Measurements from ENCODE around the gene SSBP2.
A peak's percentile ranks its signal among the peaks of the same experiment; 100 is the strongest.

The SSBP2 gene

DNA sequence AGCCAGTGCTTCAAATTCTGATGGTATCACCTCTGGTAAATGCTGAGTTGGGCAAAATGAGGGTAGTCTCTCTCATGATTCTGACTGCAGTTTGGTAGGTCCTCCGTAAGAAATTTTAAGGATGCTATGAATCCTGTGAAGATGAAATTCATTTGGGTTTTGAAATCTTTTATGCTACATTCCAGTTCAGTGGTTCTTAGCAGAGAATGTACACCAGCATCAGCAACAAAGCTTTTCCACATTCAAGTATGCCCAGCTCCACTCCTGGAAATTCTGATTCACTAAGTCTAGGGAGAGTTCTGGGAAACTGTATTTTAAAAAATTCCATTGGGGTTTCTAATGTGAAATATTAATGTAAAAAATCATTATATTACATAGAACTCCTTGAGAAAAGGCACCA, 323.3 kb downstream of the SSBP2 start:
- Histone ChIP-seq H3K27ac (ENCODE audit: poor library complexity, severe bottlenecking) (no peak overlapping the region), H3K36me3 (ENCODE audit: low read depth) (no peaks in the 10 kb centered on the region), H3K4me1 (ENCODE audit: insufficient read depth, poor library complexity, severe bottlenecking) (peaks cover 9% of the 10 kb centered on the region), H3K27me3 (ENCODE audit: insufficient read depth, poor library complexity, severe bottlenecking) (no peaks in the 10 kb centered on the region), H3K4me3 (ENCODE audit: severe bottlenecking) (no peak overlapping the region), H3K9me3 (ENCODE audit: severe bottlenecking) (no peaks in the 10 kb centered on the region)
- DNase-seq (ENCODE audit: low spot score) (no peak), ATAC-seq (ENCODE audit: low read depth) (no peak)
- TF ChIP-seq, protein P1, sequence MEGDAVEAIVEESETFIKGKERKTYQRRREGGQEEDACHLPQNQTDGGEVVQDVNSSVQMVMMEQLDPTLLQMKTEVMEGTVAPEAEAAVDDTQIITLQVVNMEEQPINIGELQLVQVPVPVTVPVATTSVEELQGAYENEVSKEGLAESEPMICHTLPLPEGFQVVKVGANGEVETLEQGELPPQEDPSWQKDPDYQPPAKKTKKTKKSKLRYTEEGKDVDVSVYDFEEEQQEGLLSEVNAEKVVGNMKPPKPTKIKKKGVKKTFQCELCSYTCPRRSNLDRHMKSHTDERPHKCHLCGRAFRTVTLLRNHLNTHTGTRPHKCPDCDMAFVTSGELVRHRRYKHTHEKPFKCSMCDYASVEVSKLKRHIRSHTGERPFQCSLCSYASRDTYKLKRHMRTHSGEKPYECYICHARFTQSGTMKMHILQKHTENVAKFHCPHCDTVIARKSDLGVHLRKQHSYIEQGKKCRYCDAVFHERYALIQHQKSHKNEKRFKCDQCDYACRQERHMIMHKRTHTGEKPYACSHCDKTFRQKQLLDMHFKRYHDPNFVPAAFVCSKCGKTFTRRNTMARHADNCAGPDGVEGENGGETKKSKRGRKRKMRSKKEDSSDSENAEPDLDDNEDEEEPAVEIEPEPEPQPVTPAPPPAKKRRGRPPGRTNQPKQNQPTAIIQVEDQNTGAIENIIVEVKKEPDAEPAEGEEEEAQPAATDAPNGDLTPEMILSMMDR (IDR thresholded peaks at IDR 0.05; ENCODE audit: poor library complexity, severe bottlenecking), result no peak

DNA sequence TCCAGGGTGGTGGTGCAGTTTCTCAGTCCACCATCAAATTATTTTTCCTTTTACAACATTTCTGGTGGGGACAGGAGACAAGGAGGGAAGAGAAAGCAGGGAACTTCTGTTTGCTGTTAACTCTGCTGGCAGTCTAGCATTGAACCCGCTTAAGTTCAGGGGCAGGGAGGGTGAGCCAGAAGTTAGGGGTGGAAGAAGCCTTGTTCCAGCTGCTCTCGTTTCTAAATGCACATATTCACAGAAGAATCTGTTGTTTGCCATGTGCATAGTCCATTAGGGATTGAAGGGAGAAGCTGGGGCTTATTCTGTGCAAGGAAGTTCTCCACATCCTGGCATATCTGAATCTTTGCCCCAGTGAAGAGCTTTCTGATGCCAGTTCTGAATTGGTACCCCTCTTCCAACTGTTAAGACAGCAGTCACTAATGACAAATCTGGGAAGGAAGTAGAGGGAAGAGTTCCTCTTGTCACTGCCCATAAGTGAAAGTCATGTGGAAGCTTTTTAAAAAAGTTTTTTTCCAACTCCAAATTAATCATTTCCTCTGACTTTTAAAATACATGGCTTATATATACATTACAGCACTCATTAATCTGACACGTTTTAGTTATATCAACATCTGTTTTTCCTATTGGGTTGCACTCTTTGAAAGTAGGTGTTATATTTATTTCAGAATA, 324.4 kb downstream of the SSBP2 start:
- H3K4me3 ChIP-seq (ENCODE audit: severe bottlenecking), result no peak overlapping the region
- H3K4me1 ChIP-seq (ENCODE audit: insufficient read depth, poor library complexity, severe bottlenecking), result peaks cover 15% of the 10 kb centered on the region
- TF ChIP-seq, protein P1 (IDR thresholded peaks at IDR 0.05; ENCODE audit: poor library complexity, severe bottlenecking), result no peak
- H3K36me3 ChIP-seq (ENCODE audit: low read depth), result no peaks in the 10 kb centered on the region
- no peaks in the 10 kb centered on the region for H3K9me3 ChIP-seq (ENCODE audit: severe bottlenecking)
- H3K27me3 ChIP-seq (ENCODE audit: insufficient read depth, poor library complexity, severe bottlenecking), result no peaks in the 10 kb centered on the region
- DNase-seq (ENCODE audit: low spot score) (no peak), ATAC-seq (ENCODE audit: low read depth) (no peak)
- no peak overlapping the region for H3K27ac ChIP-seq (ENCODE audit: poor library complexity, severe bottlenecking)

DNA sequence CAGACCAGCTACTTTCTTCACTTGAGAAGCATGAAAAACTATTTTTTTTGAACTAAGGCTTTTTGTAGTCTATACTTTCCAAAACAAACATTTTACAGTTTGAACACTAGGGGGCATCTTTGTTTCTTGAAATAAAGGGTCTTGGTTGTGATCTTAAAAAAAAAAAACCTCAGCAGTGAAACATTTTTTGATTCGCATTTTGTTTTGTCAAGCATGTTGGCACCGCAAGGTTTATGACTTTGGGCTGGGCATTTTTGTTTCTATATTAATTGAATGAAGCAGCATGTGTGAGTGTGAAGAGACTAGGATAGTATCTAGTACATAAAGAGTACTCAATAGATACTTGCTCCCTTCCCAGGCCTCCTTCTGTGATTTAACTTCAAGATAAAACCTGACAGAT, 325.3 kb downstream of the SSBP2 start:
- H3K4me1 ChIP-seq (ENCODE audit: insufficient read depth, poor library complexity, severe bottlenecking), result peaks cover 20% of the 10 kb centered on the region
- H3K27ac ChIP-seq (ENCODE audit: poor library complexity, severe bottlenecking), result no peak overlapping the region
- no peaks in the 10 kb centered on the region for H3K27me3 ChIP-seq (ENCODE audit: insufficient read depth, poor library complexity, severe bottlenecking)
- H3K4me3 ChIP-seq (ENCODE audit: severe bottlenecking), result no peak overlapping the region
- DNase-seq (ENCODE audit: low spot score) (no peak), ATAC-seq (ENCODE audit: low read depth) (no peak)
- no peaks in the 10 kb centered on the region for H3K9me3 ChIP-seq (ENCODE audit: severe bottlenecking)
- H3K36me3 ChIP-seq (ENCODE audit: low read depth), result no peaks in the 10 kb centered on the region
- TF ChIP-seq, protein P1 (IDR thresholded peaks at IDR 0.05; ENCODE audit: poor library complexity, severe bottlenecking), result peak; percentile 91

- Histone ChIP-seq H3K4me1 (ENCODE audit: insufficient read depth, poor library complexity, severe bottlenecking) (peaks cover 28% of the 10 kb centered on the region), H3K4me3 (ENCODE audit: severe bottlenecking) (no peak overlapping the region), H3K27ac (ENCODE audit: poor library complexity, severe bottlenecking) (no peak overlapping the region), H3K27me3 (ENCODE audit: insufficient read depth, poor library complexity, severe bottlenecking) (no peaks in the 10 kb centered on the region), H3K9me3 (ENCODE audit: severe bottlenecking) (no peaks in the 10 kb centered on the region), H3K36me3 (ENCODE audit: low read depth) (no peaks in the 10 kb centered on the region)
- ATAC-seq (ENCODE audit: low read depth) (no peak), DNase-seq (ENCODE audit: low spot score) (no peak)
- TF ChIP-seq, protein P1 (IDR thresholded peaks at IDR 0.05; ENCODE audit: poor library complexity, severe bottlenecking), result no peak
Measured at GRCh38 chr5:81424728-81425127, 326.2 kb downstream of the SSBP2 start.

DNA sequence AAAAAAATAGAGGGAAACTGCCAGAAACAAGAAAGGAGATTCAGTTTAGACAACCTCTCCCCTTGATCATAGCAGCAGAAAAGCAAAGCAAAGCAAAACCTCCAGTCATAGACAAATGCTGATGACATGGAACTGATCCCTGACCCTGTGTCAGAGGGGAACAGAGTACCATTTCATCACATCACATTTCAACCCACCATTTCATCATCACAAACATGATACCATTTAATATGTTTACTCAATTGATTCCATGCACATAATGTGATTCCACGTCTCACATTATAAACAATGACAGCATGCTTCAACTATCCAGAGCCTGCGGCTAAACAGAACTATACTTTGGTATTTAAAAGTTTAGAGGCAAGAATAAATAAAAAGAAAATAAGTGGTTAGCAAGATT, 328.2 kb downstream of the SSBP2 start:
- ATAC-seq (ENCODE audit: low read depth) (peak; percentile 52), DNase-seq (ENCODE audit: low spot score) (no peak)
- TF ChIP-seq, protein P1 (IDR thresholded peaks at IDR 0.05; ENCODE audit: poor library complexity, severe bottlenecking), result no peak
- Histone ChIP-seq H3K4me3 (ENCODE audit: severe bottlenecking) (no peak overlapping the region), H3K9me3 (ENCODE audit: severe bottlenecking) (no peaks in the 10 kb centered on the region), H3K27ac (ENCODE audit: poor library complexity, severe bottlenecking) (peak overlapping the region; percentile 35), H3K27me3 (ENCODE audit: insufficient read depth, poor library complexity, severe bottlenecking) (no peaks in the 10 kb centered on the region), H3K4me1 (ENCODE audit: insufficient read depth, poor library complexity, severe bottlenecking) (peaks cover 42% of the 10 kb centered on the region), H3K36me3 (ENCODE audit: low read depth) (no peaks in the 10 kb centered on the region)

Measured in RWPE2 (cell line).